ENCODE data around the gene WNT6. TPM values are rescaled to one million over a fixed set of nuclear protein-coding genes. Genes with fewer than 3 reads are reported as not detected.

WNT6 gene
- total RNA-seq, 1 donor from 2014 or later: 2.6 TPM

DNA sequence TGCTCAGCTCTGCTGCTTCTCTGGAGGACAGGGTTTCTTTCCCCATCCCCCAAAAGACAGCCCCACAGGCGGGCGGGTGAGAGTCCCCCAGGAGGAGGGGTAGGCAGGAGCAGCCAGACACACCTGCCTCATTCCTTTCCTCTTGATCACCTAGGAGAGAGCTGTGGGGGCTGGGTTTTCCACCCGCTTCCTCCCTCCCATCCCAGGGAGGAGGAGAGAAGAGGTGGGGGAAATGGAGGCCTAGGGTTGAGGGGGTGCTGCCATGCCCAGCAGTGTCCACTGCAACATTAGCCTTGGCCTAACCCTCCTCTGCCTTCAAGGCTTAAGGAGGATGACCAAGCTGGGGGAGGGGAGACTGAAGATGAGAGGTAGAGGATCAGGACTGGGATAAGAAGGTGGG lies 35.7 kb downstream of the WNT6 start:
- H4K20me1 ChIP-seq (ENCODE audit: insufficient read depth, low read length): no peaks in the 10 kb centered on the region
- peaks cover 85% of the 10 kb centered on the region for H3K27me3 ChIP-seq (ENCODE audit: insufficient read depth, low read length)
- peaks cover 27% of the 10 kb centered on the region for H3K4me1 ChIP-seq (ENCODE audit: insufficient read depth, low read length)
- no peaks in the 10 kb centered on the region for H3K9me3 ChIP-seq (ENCODE audit: insufficient read depth, low read depth, low read length)
- no peak overlapping the region for H3K27ac Mint-ChIP-seq (ENCODE audit: unreplicated experiment)
- H3K9me3 Mint-ChIP-seq (ENCODE audit: unreplicated experiment): peaks cover 6% of the 10 kb centered on the region
- peaks cover 63% of the 10 kb centered on the region for H3K27me3 Mint-ChIP-seq (ENCODE audit: low read depth, unreplicated experiment)
- no peak overlapping the region for H3K27ac ChIP-seq (ENCODE audit: low read depth, low read length)
- H3K9ac ChIP-seq (ENCODE audit: low read length): no peak overlapping the region
- no peak overlapping the region for H3K4me3 Mint-ChIP-seq (ENCODE audit: unreplicated experiment)
- H3K4me1 Mint-ChIP-seq (ENCODE audit: low read depth, unreplicated experiment): peaks cover 25% of the 10 kb centered on the region
- no peak overlapping the region for H3K4me2 ChIP-seq (ENCODE audit: low read length)
- H2AFZ ChIP-seq (ENCODE audit: low read depth, low read length): no peak overlapping the region
- no peak for FAIRE-seq
- no peak for DNase-seq (ENCODE audit: low read depth)
- no peaks in the 10 kb centered on the region for H3K36me3 ChIP-seq (ENCODE audit: insufficient read depth, low read length)
- TF ChIP-seq, protein P1, sequence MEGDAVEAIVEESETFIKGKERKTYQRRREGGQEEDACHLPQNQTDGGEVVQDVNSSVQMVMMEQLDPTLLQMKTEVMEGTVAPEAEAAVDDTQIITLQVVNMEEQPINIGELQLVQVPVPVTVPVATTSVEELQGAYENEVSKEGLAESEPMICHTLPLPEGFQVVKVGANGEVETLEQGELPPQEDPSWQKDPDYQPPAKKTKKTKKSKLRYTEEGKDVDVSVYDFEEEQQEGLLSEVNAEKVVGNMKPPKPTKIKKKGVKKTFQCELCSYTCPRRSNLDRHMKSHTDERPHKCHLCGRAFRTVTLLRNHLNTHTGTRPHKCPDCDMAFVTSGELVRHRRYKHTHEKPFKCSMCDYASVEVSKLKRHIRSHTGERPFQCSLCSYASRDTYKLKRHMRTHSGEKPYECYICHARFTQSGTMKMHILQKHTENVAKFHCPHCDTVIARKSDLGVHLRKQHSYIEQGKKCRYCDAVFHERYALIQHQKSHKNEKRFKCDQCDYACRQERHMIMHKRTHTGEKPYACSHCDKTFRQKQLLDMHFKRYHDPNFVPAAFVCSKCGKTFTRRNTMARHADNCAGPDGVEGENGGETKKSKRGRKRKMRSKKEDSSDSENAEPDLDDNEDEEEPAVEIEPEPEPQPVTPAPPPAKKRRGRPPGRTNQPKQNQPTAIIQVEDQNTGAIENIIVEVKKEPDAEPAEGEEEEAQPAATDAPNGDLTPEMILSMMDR (IDR thresholded peaks at IDR 0.05; ENCODE audit: insufficient read depth, low read depth, low read length): no peak
- no peak for TF ChIP-seq EZH2 (IDR thresholded peaks at IDR 0.05; ENCODE audit: insufficient read depth, low read length)
- no peaks in the 10 kb centered on the region for H3K79me2 ChIP-seq (ENCODE audit: insufficient read depth, low read length)
- no peaks in the 10 kb centered on the region for H3K36me3 Mint-ChIP-seq (ENCODE audit: low read depth, unreplicated experiment)
- no peak overlapping the region for H3K4me3 ChIP-seq (ENCODE audit: insufficient read depth, low read depth, low read length)

DNA sequence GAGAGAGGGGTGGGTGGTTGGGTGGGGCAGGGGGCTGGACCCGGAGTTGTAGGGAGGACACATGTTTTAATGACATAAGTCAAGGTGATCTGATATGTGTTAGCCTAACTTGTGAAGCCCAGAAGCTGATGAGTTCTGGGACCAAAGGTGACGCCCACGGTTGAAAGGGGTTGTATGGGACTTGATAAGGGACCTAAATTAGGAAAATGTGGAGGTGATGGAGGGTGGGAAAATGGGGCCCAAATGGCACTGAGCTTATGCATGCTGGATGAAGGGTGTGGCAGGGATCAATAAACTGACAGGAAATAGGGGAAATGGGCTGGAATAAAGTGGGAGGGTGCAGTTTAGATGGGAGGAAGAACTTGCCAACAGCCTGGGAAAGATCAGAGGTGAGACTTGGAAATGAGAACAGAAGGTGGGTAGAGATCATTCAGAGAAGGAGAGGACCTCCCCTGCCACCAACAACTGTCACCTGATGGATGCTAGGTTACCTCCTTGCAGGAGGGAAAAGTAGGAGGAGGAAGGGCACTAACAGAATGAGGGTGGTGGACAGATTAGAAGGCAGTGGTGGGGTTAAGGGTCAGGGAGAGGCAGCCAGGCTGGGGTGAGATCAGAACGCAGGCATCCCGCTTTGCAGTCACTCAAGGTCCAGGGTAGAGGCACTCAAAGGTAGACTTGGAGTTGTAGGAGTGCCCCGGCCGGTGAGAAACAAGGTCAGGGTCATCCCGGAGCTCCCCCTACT lies 36.3 kb downstream of the WNT6 start:
- no peak overlapping the region for H3K4me3 ChIP-seq (ENCODE audit: insufficient read depth, low read depth, low read length)
- H3K27me3 ChIP-seq (ENCODE audit: insufficient read depth, low read length): peaks cover 85% of the 10 kb centered on the region
- no peak for TF ChIP-seq EZH2 (IDR thresholded peaks at IDR 0.05; ENCODE audit: insufficient read depth, low read length)
- TF ChIP-seq, protein P1 (IDR thresholded peaks at IDR 0.05; ENCODE audit: insufficient read depth, low read depth, low read length): no peak
- no peak overlapping the region for H3K27ac Mint-ChIP-seq (ENCODE audit: unreplicated experiment)
- H2AFZ ChIP-seq (ENCODE audit: low read depth, low read length): no peak overlapping the region
- H3K79me2 ChIP-seq (ENCODE audit: insufficient read depth, low read length): no peaks in the 10 kb centered on the region
- H3K36me3 Mint-ChIP-seq (ENCODE audit: low read depth, unreplicated experiment): no peaks in the 10 kb centered on the region
- H3K9me3 Mint-ChIP-seq (ENCODE audit: unreplicated experiment): peaks cover 6% of the 10 kb centered on the region
- H3K27ac ChIP-seq (ENCODE audit: low read depth, low read length): no peak overlapping the region
- H3K4me1 ChIP-seq (ENCODE audit: insufficient read depth, low read length): peaks cover 27% of the 10 kb centered on the region
- DNase-seq (ENCODE audit: low read depth): no peak
- H4K20me1 ChIP-seq (ENCODE audit: insufficient read depth, low read length): no peaks in the 10 kb centered on the region
- H3K4me2 ChIP-seq (ENCODE audit: low read length): peak overlapping the region; percentile 81
- FAIRE-seq: no peak
- no peaks in the 10 kb centered on the region for H3K36me3 ChIP-seq (ENCODE audit: insufficient read depth, low read length)
- peaks cover 25% of the 10 kb centered on the region for H3K4me1 Mint-ChIP-seq (ENCODE audit: low read depth, unreplicated experiment)
- H3K9ac ChIP-seq (ENCODE audit: low read length): no peak overlapping the region
- peak overlapping the region; percentile 41 for H3K4me3 Mint-ChIP-seq (ENCODE audit: unreplicated experiment)
- H3K9me3 ChIP-seq (ENCODE audit: insufficient read depth, low read depth, low read length): no peaks in the 10 kb centered on the region
- peaks cover 63% of the 10 kb centered on the region for H3K27me3 Mint-ChIP-seq (ENCODE audit: low read depth, unreplicated experiment)
